ENCODE data around the gene ZNF516.
"Not testable (repeated sequence)": the region's sequence is repeated elsewhere in the genome, so short reads cannot be mapped to it uniquely, and the experiment has no call there.

Gene ZNF516

GRCh38 chr18:76479351-76480238, 15.4 kb downstream of the ZNF516 start:
- no peak for TF ChIP-seq POLR2A (IDR thresholded peaks at IDR 0.05; ENCODE audit: low read depth, low read length)
- DNase-seq (ENCODE audit: insufficient read length, low spot score) (no peak), FAIRE-seq (no peak)

- DNase-seq (ENCODE audit: insufficient read length, low spot score) = no peak
- no peak for TF ChIP-seq POLR2A (IDR thresholded peaks at IDR 0.05; ENCODE audit: low read depth, low read length)
- no peak for FAIRE-seq
Observed at GRCh38 chr18:76476665-76477561, 18.1 kb downstream of the ZNF516 start.

- no peak for DNase-seq (ENCODE audit: insufficient read length, low spot score)
- no peak for FAIRE-seq
- TF ChIP-seq POLR2A (IDR thresholded peaks at IDR 0.05; ENCODE audit: low read depth, low read length) = no peak
Observed at GRCh38 chr18:76475450-76476194, 19.4 kb downstream of the ZNF516 start.

- DNase-seq (ENCODE audit: insufficient read length, low spot score) (no peak), FAIRE-seq (no peak)
- TF ChIP-seq POLR2A (IDR thresholded peaks at IDR 0.05; ENCODE audit: low read depth, low read length) = no peak
Observed at GRCh38 chr18:76474824-76475223, 20.2 kb downstream of the ZNF516 start.

GRCh38 chr18:76473521-76473920, 21.5 kb downstream of the ZNF516 start:
- DNase-seq (ENCODE audit: insufficient read length, low spot score); FAIRE-seq: not testable (repeated sequence)

GRCh38 chr18:76472829-76473228, 22.2 kb downstream of the ZNF516 start:
- FAIRE-seq = no peak
- no peak for TF ChIP-seq POLR2A (IDR thresholded peaks at IDR 0.05; ENCODE audit: low read depth, low read length)

GRCh38 chr18:76471593-76471992, 23.4 kb downstream of the ZNF516 start:
- TF ChIP-seq POLR2A (IDR thresholded peaks at IDR 0.05; ENCODE audit: low read depth, low read length) = no peak
- FAIRE-seq (no peak), DNase-seq (ENCODE audit: insufficient read length, low spot score) (no peak)

More at GRCh38 chr18:76472829-76473228, 22.2 kb downstream of the ZNF516 start:
- no peak for DNase-seq (ENCODE audit: insufficient read length, low spot score)

- TF ChIP-seq POLR2A (IDR thresholded peaks at IDR 0.05; ENCODE audit: low read depth, low read length) = no peak
- FAIRE-seq (no peak), DNase-seq (ENCODE audit: insufficient read length, low spot score) (no peak)
Observed at GRCh38 chr18:76468345-76469304, 26.4 kb downstream of the ZNF516 start.

- TF ChIP-seq POLR2A (IDR thresholded peaks at IDR 0.05; ENCODE audit: low read depth, low read length) = no peak
- no peak for DNase-seq (ENCODE audit: insufficient read length, low spot score)
- no peak for FAIRE-seq
Observed at GRCh38 chr18:76467371-76468190, 27.5 kb downstream of the ZNF516 start.

GRCh38 chr18:76466410-76466991, 28.5 kb downstream of the ZNF516 start:
- no peak for TF ChIP-seq POLR2A (IDR thresholded peaks at IDR 0.05; ENCODE audit: low read depth, low read length)
- DNase-seq (ENCODE audit: insufficient read length, low spot score) (no peak), FAIRE-seq (no peak)

GRCh38 chr18:76465630-76466409, 29.2 kb downstream of the ZNF516 start:
- FAIRE-seq (no peak), DNase-seq (ENCODE audit: insufficient read length, low spot score) (no peak)
- no peak for TF ChIP-seq POLR2A (IDR thresholded peaks at IDR 0.05; ENCODE audit: low read depth, low read length)

All from H54 (cell line).